Retina (tissue), 1 donor: ENCODE data around the gene NRXN2.
"Not testable (repeated sequence)": the region's sequence is repeated elsewhere in the genome, so short reads cannot be mapped to it uniquely, and the experiment has no call there.

Source experiments
- DNase-seq: peaks from one replicate; pipeline ENCODE4 v3.0.0-alpha.2; 2016

NRXN2 gene

DNA sequence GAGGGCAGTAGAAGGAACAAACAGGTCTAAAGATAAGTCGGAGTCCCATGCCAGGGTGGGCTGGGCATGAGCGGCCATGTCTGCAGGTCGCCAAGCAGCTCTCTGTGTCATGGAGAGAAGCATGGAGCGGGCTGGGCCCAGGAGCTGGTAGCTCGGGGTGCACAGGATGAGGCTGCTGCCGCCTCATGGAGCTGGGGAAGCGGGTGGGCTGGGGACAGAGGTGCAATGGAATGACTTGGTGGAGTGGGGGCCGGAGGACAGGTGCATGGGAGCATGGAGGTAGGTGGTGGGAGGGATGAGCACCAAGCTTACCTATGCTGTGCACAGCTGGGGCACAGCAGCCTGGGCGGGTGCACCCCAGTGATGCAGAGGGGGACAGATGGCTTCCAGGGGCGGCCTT, 3.6 kb downstream of the NRXN2 start:
- DNase-seq = no peak

GRCh38 chr11:64718780-64719124, 4.2 kb downstream of the NRXN2 start:
- no peak for DNase-seq

DNA sequence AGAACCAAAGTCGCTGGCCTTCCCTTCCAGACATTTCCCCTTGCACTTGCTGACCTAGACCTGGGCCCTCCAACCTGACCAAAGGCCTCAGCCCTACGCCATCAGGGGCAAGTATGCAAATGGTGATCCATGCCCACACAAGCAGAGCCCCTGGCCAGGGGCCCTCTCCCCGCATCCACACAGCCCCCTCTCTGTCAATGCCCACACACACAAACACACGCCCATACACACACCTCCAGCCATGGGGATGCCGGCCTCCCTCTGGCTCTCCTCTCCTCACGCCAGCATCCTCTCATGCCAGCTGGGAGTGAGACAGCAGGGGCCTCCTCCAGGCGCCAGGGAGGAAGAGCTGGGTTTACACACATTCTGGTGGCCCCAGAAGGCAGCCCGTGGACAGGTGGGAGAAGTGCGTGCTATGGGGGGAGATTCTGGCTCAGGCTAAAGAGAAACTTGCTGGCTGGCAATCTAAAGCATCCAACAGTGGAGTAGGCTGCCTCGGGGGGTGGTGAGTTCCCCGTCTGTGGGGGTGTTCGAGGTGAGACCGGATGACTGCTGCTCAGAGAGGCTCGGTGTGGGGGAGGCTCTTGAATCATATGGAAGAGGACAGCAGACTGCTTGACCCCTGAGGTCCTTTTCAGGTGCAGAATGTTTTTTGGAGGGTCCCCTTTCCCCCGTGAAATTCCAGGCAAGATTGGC, 4.8 kb downstream of the NRXN2 start:
- no peak for DNase-seq

- no peak for DNase-seq
These were observed 5.8 kb downstream of the NRXN2 start for GRCh38 chr11:64717268-64717578.

DNA sequence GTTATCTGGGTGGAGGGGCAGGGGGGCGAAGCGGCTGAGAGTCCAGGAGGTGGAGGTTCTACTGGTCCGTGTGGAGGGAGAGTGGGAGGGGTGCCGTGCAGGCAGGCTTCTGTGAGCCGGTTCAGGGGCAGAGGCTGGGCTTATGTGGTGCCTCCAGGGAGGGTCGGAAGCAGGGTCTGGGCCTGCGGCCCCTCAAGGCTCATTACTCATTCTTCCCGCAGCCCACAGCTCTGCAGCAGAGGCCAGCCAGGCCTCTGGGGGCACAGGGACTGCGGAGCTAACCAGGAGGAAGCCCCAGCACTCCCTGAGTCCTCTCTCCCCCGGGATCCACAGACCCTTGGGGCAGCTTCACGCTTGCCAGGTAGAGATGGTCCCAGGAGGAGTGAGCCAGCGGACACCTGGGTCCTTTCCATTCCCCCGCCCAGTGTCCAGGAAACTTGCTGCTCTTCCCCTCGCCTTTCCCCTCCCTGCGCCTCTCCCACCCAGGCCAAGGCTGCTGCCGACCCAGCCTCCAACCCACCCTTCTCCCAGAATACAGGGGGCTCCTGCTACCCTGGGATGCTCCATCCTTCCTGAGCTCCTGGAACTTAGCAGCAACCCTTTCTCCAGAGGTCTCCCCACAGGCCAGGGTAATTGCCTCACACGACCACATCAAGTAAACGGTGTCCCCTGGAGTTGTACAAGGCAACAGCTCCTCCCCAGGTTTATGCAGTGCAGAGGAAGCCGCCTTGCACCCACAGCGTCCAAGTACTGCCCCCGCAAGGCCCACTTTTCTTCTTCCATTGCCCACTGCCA, 6.3 kb downstream of the NRXN2 start:
- DNase-seq = no peak

- DNase-seq = no peak
These were observed 7.1 kb downstream of the NRXN2 start for GRCh38 chr11:64715756-64716472.

DNA sequence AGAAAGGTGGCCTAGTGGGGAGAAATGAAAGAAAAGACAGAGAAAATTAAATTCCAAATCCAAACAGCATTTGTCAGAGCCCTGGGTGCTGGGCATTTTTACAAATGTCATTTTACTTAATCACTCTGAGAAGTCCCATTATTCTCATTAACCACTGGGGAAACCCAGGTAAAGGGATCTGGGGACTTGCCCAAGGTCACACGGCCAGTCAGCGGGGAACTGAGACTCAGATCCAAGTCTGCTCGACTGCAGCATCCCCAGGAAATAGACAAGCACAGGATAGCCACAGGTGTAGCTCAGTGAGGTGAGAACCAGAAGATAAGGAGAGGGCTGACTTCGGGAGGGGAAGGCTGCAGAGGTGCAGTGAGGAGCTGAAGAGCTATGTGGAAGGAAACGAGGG, 7.9 kb downstream of the NRXN2 start:
- no peak for DNase-seq

DNA sequence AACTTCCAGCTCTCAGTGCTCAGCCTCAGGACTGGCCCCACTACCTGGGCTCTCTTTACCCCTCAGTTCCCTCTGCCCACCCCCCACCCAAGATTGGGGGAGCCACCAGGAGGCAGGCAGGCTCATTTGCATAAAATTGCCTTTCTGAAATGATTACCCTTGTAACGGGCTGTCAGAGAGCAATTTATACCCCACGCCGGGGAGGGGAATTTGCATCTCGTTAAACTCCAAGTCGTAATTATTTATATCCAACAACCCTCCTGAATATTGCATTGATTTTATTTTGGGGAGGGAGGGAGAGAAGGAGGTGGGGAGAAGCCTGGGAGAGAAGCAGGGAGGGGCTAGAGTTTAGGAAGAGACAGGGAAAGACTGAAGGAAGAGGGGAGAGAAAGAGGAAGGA, 8.3 kb downstream of the NRXN2 start:
- DNase-seq = no peak

- peak; percentile 62 for DNase-seq
These were observed 9.1 kb downstream of the NRXN2 start for GRCh38 chr11:64713781-64714363.

DNA sequence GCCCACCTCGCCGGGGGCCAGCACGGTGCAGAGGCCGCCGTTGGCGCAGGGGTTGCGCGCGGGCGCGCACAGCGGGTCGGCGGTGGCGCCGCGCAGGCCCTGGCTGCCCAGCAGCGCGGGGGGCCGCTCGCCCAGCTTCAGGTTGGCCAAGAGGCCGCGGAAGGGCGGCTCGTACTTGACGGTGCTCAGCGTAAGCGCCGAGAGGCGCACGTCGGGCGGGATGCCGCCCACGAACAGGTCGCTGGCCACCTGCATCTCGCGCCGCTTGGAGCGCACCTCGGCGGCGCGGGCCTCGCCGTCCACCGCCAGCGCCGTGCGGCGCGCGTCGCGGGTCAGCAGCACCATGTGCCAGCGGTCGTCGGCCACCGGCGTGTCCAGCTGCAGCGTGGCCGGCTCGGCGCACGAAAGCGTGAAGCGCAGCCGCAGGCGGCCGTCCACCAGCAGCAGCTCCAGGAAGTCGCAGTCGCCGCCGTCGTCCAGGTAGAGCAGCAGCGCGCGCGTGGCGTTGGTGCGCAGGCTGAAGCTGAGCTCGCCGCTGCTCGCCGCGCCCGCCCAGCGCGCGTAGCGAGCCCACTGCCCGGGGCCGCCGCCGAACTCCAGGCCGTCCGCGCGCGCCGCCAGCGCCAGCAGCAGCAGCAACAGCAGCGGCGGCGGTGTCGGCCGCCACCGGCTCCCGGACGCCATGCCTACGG, 9.8 kb downstream of the NRXN2 start:
- DNase-seq = peak; percentile 61

DNA sequence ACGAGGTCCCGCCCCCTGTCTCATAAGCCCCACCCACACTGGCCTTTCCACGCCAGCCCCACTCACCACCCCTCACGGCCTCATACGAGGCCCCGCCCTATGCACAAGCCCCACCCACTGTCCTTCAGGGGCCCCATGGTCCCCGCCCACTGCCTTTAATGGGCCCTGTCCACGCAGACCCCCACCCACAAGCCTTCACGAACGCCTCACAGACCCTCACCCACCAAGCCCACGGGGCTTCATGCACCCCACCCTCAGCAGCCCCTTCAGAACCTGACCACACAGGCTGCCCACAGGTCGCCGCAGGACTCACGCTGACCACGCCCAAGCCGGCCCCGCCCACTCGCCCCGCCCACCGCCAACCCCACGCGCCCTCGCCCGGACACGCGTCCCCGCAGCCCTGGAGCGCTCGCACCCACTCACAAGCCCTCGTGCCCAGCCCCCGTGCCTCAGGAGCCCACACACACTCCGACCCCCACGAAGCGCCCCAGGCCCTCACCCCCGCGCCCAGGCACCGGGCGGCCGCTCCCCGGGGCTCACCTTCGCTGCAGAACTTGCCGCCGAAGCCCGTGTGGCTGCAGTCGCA, 10.5 kb downstream of the NRXN2 start:
- DNase-seq = no peak

GRCh38 chr11:64711956-64712362, 11.0 kb downstream of the NRXN2 start:
- no peak for DNase-seq

GRCh38 chr11:64711138-64711955, 11.7 kb downstream of the NRXN2 start:
- peak; percentile 49 for DNase-seq

DNA sequence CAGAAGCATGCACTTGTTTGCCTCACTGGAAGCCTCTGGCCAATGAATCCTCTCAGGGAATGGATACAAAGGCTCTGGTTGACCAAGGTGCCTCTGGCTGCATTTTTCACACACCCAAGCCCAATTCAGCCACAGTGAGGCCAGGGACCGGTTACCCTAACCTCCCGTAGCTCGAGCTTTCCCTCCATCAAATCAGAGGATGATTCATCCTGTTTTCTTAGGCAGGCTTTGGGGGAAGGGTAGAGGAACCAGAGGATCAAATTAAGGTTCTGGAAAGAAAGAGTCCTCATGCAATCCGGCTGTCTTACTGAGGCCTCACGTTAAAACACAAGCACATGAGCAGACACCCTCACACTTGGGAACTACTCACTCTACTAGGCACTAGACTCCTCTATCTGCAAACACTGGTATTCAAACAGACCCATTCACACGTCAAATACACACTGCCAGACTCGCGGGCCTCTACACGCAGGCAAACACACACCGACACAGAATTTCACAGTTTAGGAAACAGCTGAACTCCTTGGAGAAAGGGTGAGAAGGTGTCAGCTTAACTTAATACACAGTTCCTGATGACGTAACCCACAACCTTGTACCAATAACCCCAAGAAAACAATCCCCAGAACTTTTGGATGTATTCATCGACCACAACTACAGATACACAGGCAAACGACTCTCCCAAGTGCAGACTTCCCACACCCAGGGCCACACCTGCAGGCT, 12.4 kb downstream of the NRXN2 start:
- no peak for DNase-seq

- DNase-seq = no peak
These were observed 17.5 kb downstream of the NRXN2 start for GRCh38 chr11:64705501-64705900.

DNA sequence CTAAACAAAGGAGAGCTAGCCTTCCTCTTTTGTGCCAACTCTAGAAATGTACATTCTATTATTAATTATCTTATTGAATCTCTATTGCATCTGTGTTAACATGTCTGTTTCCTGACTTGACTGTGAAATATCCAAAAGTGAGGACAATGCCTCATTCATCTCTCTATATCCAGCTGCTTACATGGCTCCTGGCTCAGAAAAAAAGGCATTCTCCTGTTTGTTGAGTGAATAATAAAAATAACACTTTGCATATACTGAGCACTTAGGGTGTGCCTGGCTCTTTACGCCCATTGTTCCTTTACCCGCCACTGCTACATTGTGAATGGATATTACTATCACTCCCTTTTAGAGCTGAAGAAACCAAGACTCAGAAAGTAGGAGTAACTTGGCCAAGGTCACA, 19.9 kb downstream of the NRXN2 start:
- no peak for DNase-seq

DNA sequence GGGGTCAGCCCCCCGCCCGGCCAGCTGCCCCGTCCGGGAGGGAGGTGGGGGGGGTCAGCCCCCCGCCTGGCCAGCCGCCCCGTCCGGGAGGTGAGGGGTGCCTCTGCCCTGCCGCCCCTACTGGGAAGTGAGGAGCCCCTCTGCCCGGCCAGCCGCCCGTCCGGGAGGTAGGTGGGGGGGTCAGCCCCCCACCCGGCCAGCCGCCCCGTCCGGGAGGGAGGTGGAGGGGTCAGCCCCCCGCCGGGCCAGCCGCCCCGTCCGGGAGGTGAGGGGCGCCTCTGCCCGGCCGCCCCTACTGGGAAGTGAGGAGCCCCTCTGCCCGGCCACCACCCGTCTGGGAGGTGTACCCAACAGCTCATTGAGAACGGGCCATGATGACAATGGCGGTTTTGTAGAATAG, 21.0 kb downstream of the NRXN2 start:
- not testable (repeated sequence) for DNase-seq

DNA sequence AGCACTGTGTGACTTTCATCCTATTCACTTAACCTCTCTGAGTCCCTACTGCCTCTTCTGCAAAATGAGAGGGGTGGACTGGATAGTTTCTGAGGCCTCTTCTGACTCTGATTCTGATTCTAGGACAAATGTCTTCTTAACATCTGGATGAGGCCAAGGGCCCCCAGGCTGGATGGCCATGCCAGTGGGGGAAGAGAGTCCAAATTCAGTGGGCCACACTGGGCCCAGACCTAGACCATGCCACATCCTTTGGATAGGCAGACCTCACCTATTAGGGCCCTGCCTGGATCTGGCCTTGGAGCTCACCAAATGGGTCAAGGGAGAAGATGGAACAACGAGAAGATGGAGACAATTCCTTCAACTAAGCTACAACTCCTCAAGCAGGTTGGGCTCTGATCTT, 24.6 kb downstream of the NRXN2 start:
- DNase-seq = no peak

DNA sequence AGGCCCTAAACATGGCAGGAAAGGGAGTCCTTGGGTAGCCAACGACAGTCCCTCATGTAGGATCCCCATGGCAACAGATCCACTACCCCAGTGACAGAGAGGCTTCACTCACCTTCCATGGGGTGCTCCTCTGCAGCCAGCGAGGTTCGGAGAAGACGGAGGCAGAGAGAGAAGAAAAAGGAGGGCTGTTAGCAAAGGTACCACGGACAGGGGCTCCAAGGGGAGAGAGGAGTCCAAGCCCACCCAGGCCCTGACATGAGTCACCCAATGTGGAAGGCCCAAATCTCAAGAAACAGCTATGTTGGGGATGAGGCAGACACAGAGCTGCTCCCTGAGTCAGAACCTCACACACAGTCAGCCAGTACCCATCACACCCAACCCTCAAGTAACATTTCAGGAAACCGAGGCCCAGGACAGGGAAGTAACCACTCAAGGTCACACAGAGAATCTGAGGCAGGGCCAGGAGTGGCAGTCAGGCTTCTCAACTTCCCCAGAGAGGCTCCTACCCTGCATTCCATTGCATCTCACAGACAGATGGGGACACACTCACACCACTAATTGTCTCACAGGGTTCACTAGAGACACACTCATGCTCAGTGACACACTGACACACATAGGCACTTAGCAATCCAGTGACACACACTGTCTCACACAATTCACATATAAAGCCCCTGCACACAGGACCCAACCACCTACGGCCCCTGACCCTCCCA, 25.2 kb downstream of the NRXN2 start:
- no peak for DNase-seq

DNA sequence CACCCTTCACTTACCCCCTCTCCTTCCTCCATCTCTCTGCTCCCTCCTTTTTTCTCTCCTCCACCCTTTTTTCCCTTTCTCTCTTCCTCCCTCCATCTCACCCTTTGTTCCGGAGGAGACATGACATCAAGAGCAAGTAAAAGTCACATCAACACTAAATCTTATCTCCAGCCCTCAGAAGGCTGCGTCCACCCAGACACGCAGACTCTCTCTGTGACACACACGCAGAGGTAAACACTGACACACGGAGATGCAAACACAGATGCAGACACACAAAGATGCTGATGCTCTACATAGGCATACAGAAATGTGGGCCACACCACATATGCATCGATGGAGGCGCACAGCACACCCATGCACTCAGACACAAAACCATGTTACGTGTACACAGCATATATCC, 27.0 kb downstream of the NRXN2 start:
- DNase-seq = no peak

- DNase-seq = no peak
These were observed 27.4 kb downstream of the NRXN2 start for GRCh38 chr11:64695548-64695947.
